GM21786 (cell line): ENCODE results near the gene STX1A.

Source experiments
- ATAC-seq: cut with Tn5 transposase; IDR thresholded peaks from one replicate; pipeline ENCODE4 v1.9.1; 2021; ENCODE audit not compliant: unreplicated experiment

The STX1A gene

GRCh38 chr7:73718905-73719805 lies at the start of gene STX1A:
Gene STX1A, minus strand, starts transcription at chr7:73719669. Its CDS starts 38 bp downstream, at chr7:73719631.
- ATAC-seq, result peak; percentile 51

GRCh38 chr7:73768641-73769480 lies 49.4 kb upstream of the STX1A start:
- ATAC-seq, result no peak

DNA sequence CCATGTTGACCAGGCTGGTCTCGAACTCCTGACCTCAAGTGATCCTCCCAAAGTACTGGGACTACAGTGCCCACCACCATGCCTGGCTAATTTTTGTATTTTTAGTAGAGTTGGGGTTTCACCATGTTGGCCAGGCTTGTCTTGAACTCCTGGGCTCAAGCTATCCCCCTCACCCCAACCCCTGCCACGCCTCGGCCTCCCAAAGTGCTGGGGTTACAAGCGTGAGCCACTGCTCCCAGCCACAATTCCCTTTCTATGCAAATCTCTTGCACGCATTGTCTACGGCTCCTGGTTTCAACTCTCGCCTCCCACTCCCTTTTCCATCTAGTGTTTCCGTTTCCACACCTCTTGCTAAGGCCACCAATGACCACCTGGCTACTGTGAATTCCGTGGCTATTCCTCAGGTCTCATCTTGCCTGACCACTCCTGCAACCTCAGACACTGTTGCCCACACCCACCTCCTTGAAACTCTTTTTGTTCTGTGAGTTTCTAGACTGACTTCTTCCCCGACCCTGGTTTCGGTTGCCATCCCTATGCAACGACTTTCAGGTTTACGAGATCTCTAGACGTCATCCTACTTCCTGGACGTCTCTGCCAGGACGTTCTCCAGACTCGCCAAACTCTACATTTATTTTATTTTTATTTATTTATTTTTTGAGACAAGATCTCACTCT lies 47.2 kb upstream of the STX1A start:
- no peak for ATAC-seq

- no peak for ATAC-seq
Measured at GRCh38 chr7:73762659-73762999, 43.2 kb upstream of the STX1A start.

- ATAC-seq, result no peak
Measured at GRCh38 chr7:73761854-73762658, 42.6 kb upstream of the STX1A start.

- no peak for ATAC-seq
Measured at GRCh38 chr7:73758581-73759138, 39.2 kb upstream of the STX1A start.

DNA sequence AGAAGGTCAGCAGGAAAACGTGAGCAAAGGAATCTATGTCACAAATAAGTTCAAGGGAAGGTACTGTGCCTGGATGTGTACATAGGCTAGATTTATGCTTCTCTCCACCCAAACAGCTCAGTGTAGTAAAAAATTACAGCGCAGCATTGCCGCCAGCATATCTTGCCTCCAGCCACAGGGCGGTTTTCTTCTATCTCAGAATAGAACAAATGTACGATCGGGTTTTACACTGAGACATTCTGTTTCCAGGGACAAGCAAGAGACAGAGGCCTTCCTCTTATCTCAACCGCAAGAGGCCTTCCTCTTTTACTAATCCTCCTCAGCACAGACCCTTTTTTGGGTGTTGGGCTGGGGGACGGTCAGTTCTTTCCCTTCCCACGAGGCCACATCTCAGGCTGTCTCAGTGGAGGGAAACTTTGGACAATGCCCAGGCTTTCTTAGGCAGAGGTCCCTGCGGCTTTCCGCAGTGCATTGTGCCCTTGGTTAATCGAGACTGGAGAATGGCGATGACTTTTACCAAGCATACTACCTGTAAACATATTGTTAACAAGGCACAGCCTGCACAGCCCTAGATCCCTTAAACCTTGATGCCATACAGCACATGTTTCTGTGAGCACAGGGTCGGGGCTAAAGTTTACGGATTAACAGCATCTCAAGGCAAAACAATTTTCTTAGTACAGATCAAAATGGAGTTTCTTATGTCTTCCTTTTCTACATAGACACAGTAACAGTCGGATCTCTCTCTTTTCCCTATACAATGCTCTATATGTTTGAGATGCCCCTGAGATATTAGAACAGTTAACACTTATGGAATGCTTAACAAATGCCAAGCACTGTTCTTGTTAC lies 30.7 kb upstream of the STX1A start:
- no peak for ATAC-seq

DNA sequence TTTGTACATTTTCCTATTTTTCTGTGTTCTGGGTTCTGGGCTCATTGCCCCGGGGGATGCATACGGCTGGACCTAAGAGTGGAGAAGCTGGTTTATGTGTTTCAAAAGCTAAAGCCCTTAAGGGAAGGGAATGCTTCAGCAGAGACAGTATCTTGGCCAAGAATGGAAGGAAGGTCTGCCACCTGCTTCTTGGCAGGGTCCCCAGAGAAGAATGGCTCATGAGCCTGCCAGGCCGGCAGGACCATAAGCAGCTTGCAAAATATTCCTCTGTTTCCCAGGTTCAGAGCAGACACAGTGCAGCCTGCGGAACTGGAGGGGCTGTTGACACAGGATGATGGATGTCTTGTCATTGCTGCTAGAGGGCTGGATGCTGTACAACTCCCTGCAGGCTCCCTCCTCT lies 26.9 kb upstream of the STX1A start:
- ATAC-seq, result no peak

DNA sequence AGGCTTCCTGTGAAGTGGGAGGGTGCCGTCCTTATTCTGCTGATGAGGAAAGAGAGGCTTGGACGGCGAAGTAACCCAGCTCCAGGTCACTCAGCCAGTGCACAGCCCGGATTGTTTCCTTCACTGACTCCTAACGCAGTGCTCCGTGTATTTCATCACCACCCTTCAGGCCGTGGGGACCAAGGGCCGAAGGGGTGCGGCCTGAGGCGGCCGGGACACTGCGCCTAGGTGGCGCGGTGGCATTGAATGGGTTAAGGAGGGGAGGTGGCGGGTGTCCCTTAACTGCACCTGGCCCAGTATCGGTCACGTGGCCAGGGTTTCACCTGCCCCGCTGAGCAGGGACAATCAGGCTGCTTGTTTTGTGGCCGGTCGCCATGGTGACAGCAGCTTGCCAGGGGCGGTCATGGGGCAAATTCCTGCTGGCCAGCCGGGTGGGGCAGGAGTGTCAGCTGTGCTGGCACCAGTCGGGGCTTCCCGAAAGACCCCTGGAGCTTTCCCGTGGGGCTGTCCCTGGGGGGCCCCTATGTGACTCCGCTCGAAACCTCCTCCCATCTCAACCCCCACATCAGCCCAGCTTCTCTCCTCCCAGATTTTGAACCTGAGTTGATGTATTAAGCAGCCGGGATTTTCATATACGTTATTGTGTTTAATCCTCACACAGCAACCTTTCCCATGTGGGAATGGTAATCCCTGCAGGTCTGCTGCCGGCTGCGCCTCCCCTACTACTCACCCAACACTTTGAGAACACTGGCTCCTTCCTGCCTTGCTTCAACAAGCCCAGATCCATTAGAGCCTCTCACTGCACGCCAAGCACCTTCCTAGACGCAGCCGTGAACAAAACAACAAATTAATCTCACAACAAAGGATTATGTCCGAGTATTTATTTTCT lies 23.5 kb upstream of the STX1A start:
- no peak for ATAC-seq

GRCh38 chr7:73742338-73742752 lies 22.9 kb upstream of the STX1A start:
- no peak for ATAC-seq

DNA sequence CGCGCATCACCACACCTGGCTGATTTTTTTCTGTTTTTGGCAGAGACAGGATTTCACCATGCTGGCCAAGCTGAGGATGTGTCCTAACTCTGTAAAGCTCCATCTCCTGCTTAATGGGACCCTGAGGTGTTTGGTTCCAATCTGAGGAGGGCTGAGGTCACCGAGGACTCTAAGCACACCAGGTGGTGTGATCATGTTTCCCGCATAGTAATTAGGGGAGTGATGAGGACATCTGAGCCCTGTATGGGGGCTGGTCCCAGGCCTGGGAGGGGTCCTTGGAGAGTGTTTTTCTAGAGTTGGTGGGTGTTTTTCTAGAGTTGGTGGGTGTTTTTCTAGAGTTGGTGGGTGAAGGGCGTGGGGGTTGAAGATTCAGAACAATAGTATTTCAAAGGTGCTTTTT lies 22.1 kb upstream of the STX1A start:
- ATAC-seq, result no peak

GRCh38 chr7:73740771-73741170 lies 21.3 kb upstream of the STX1A start:
- no peak for ATAC-seq

- ATAC-seq, result no peak
Measured at GRCh38 chr7:73740212-73740611, 20.7 kb upstream of the STX1A start.

- no peak for ATAC-seq
Measured at GRCh38 chr7:73739387-73739767, 19.9 kb upstream of the STX1A start.

DNA sequence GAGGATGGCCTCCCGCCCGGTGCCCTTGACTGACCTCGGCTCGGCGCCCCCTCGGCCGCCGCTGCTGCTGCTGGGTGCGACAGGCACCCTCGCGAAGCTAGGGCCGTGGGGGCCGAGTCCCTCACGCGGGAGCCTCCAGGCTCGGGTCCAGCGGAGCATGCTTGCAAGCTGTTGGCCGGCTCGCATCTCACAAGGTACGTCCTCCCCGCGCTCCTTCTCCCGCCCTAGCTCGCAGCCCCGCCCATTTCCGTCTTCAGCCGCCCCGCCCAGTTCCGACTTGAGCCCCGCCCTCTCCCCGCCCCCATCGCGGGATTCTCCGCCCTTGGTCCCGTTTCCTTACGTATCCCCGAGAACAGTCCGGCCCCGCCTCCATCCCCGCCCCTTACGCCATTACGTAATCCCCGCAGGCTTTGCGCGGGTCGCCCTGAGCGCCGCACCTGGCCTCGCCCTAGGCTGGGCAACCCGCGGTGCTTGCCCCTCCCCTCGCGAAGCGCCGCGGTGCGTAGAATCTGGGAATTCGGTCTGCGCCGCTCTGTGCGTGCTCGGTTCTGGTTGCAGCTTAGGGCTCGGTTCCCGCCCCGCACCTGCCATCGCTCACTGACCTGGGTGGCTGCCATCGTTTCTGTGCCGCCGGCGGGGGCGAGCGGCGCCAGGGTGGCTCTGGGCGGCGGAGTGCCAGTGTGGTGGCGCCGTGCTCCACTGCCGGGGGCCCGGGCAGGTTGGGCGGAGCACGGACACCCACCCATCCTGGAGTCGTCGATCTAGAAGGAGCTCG lies 19.3 kb upstream of the STX1A start, which contains the start of gene ABHD11:
TSS of gene ABHD11 (minus strand) at position 191 of the 775 bp plus-strand sequence. CDS start at position 159, 32 bp downstream.
- ATAC-seq, result peak; percentile 87

- peak; percentile 15 for ATAC-seq
Measured at GRCh38 chr7:73738220-73738611, 18.7 kb upstream of the STX1A start.

DNA sequence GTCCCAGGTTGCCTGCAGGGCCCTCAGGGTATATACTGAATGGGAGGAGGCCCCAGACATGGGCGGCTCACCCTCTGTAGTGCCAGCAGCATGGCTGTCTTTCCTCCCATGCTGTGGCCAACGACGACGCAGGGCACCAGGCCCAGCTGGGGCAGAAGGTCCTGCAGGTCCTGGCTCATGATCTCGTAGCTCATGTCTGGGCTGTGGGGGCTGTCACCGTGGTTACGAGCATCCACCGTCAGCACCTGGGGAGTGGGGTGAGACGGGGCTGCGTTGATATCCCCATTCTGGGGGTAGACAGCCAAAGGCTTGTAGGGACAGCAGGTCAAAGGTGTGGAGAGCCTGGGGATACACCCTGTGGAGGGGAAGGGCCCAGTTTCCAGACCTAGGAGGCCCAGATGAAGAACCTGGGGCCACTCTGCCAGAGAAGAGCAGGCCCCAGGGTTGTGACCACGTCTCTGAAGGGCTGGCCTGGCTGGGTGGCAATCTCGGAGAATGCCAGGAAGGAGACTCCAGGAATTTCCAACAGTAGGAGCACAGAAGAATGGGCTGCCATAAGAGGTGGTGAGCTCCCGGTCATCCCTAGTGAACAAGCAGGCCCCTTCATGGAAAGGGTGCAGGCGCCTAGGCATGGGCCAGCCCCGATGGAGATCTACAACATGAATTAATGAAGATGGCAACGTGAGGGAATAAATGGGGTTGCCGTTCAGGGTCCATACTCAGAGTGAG lies 18.2 kb upstream of the STX1A start:
- ATAC-seq, result no peak
